ENCODE results near the gene TIMM10B.
"Not testable (repeated sequence)": the region's sequence is repeated elsewhere in the genome, so short reads cannot be mapped to it uniquely, and the experiment has no call there.

TIMM10B gene

DNA sequence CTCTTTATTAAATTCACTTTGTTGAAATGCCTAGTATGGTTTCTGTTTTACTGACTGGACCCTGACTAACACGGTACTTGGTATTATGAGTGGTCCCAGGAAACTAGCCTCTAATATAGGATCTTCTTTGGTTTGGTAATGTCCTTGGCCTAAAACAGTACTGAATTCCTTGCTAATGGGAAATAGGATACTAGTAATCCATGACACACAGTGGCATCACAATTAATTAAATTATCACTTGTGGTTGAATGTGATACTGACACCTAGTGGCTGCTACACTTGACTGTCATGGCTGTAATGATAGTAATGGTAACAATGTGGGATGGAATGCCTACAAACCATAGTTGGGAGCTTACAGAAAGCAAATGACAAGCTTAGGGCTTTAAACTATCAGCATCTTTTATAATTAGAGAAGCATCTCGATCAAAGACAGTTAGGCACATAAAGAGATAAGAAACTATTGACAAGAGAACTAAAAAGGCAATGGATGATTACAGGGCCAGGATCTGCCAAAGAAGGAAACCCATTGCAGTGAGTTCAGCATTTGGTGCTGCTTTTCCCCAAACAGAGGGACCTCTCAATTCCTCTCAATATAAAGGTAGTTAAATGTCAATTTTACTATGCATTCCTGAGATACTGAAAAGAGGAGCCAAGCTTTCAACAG, 24.4 kb downstream of the TIMM10B start:
- DNase-seq (ENCODE audit: low spot score): peak; percentile 77

DNA sequence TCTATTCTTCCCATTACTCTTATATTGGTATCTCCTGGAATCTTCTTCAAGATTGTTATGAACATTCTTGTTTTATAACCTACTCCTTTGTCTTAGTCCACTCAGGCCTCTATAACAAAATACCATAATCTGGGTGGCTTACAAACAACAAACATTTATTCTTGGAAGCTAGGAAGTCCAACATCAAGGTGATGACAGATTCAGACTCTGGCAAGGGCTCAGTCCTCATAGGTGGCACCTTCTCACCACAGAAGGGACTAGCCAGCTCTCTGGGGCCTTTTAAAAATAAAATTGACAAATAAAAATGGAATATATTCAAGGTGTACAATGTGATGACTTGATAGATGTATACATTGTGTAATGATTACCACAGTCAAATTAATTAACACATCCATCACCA, 35.6 kb downstream of the TIMM10B start:
- no peak for DNase-seq (ENCODE audit: low spot score)

DNA sequence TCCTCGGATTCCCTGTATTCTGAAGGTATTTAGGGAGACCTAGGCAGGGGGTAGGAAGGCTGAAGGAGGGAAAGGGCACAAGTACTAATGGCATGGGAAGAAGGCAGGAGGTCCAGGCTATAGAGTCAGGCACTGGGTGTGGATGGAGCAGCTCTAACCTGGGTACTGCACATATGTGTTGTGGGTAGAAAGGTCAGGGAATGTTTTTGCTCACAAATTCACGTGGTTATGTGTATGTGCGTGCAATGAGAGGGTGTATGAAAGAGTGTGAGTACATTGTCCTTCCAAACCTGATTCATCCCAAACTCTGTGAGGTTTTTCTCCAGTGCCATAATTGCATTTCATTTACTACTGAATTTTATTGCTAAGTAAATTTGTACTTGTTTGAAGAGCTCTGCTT, 39.0 kb downstream of the TIMM10B start:
- DNase-seq (ENCODE audit: low spot score): no peak

DNA sequence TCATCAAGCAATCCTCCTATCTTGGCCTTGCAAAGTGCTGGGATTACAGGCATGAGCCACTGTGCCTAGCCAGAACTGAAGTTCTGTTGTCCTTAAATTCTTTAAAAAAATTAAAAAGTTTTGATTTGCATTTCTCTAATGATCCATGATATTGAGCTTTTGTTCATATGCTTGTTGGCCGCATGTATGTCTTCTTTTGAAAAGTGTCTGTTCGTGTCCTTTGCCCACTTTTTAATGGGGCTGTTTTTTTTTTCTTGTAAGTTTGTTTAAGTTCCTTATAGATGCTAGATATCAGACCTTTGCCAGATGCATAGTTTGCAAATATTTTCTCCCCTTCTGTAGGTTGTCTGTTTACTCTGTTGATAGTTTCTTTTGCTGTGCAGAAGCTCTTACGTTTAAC, 40.6 kb downstream of the TIMM10B start:
- DNase-seq (ENCODE audit: low spot score): not testable (repeated sequence)

DNA sequence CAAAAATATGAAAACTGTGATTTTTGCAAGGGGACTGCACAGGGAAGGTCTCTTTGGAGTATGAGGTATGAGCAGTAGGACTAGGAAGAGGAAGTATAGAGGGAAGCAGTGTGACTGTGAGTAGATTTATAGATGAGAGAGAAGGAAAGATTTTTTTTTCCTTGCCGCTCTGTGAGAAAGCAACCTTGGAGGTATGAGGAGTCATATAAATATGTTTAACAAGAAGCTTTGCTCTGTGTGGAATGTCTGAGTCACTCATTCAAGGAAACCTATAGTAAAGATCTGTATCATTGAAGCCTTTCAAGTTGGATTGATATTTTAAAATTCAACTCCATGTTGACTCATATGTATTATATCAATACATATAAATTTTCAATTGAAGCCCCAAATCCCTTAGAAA, 42.0 kb downstream of the TIMM10B start:
- DNase-seq (ENCODE audit: low spot score): no peak

DNA sequence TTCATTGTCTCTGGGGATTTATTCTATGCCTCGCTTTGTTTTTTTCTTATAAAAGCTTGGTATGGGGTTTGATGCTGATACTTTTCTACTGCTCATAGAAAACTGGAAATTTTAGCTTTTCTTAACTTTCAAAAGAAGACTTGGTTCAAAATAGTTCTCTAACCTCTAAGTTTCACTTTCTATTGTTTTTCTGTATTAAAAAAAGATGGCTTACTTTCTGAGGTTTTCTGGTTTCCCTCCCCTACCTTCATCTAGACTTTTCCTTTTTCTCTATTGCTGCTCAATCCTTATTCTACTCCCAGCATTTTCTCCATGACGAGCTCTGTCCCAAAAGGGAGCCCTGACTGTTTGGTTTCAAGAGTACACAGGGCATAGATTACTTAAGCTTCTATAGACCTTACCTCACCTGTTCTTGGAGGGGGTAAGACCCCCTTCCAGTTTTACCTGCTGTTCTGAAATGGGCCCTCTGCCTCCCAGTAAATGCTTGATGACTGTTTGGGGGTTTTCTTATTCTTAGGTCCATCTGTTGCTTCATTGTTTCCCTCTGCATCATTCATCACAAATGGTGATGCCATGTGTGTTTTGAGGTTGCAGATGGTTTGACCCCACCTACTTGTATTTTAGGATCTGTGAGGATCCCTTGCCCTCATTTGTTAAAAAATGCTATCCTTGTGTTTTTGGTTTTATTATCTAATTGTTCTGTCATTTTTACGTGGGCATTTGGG, 45.3 kb downstream of the TIMM10B start:
- no peak for DNase-seq (ENCODE audit: low spot score)

DNA sequence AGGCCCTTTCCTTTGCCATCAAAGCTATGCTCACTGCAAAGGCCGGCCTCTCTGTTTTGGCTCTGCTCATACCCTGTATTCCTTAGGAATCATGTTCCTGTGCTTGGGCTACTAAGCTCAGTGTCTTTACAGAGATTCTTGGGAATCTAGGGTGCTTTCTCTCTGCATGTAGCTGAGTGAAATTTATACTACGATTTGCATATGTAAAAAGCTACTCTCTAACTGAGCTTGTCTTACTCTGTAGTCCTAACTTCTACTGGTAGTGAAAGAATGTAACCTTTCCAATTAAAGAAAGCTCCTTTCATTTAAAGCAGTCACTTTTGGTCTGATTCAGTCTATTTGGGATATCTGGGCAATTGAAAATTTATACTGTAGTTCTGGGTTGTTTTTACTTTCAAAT, 48.0 kb downstream of the TIMM10B start:
- DNase-seq (ENCODE audit: low spot score): no peak

DNA sequence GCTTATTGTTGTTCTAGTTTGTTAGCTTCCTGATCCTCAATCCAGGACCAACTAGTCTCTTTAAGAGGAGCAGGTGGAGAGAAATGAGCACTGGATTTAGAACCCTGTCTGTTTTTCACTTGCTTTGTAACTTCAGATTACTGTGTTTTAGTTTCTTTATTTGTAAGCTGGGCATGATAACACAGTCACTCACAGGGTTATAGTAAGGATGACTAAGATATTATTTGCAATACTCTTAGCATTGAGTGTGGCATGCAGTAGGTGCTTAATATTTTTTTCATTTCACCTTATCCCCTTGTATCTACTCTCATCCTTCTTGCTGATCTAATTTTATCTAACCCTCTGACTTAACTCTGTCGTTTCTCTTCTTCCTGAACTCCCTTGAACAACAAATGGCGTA, 49.5 kb downstream of the TIMM10B start:
- DNase-seq (ENCODE audit: low spot score): no peak

DNA sequence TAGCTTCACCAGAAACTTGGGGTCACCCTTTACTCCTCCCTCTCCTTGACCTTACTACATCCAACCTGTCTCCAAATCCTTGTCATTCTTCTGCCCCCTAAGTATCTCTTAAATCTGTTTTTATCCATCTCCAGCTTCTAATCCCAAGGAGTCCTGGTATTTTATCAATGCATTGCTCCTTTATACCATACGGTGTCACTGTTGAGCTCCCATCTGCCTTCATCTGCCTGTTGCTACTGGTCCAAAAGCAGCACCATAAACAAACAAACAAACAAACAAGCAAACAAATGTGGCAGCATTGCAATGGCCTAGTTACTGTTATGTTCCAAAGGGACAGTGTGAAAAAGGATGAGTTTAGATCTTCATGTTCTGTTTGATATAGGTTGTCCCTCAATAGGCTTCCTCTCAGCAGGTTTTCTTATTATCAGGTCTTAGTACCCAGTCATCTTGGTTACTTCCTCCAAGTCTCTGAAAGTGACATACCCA, 50.0 kb downstream of the TIMM10B start:
- peak; percentile 83 for DNase-seq (ENCODE audit: low spot score)
